ENCODE results near the gene TMEM255B.
"Not testable (repeated sequence)": the region's sequence is repeated elsewhere in the genome, so short reads cannot be mapped to it uniquely, and the experiment has no call there.

The TMEM255B gene

GRCh38 chr13:113758651-113759524 is at the start of gene TMEM255B:
Gene TMEM255B (plus strand): TSS chr13:113759226. CDS start chr13:113759270, 44 bp downstream.
- Mint-ChIP-seq H3K27me3 (peaks cover 74% of the 10 kb centered on the region), H3K4me3 (peak within 1 kb of the TSS; percentile 77), H3K9me3 (no peaks in the 10 kb centered on the region), H3K27ac (ENCODE audit: low read depth) (peak within 1 kb of the TSS; percentile 35), H3K4me1 (peaks cover 13% of the 10 kb centered on the region), H3K36me3 (ENCODE audit: insufficient read depth) (peaks cover 4% of the 10 kb centered on the region)
- DNase-seq (ENCODE audit: low spot score in 2 of 2) (peak; percentile 28 to 31), ATAC-seq (replicated peaks; ENCODE audit: extremely low read depth, poor library complexity, severe bottlenecking) (peak; percentile 86)

- Mint-ChIP-seq H3K4me3 (no peak overlapping the region), H3K27me3 (no peaks in the 10 kb centered on the region), H3K9me3 (no peaks in the 10 kb centered on the region), H3K4me1 (peaks cover 4% of the 10 kb centered on the region), H3K36me3 (ENCODE audit: insufficient read depth) (peaks cover 18% of the 10 kb centered on the region), H3K27ac (ENCODE audit: low read depth) (no peak overlapping the region)
- ATAC-seq (replicated peaks; ENCODE audit: extremely low read depth, poor library complexity, severe bottlenecking) = no peak
- no peak for DNase-seq (ENCODE audit: low spot score in 2 of 2)
Measured at GRCh38 chr13:113722921-113723320, 36.1 kb upstream of the TMEM255B start.

GRCh38 chr13:113723410-113724015 is 35.5 kb upstream of the TMEM255B start:
- peaks cover 18% of the 10 kb centered on the region for H3K36me3 Mint-ChIP-seq (ENCODE audit: insufficient read depth)
- DNase-seq (ENCODE audit: low spot score in 2 of 2) (no peak), ATAC-seq (replicated peaks; ENCODE audit: extremely low read depth, poor library complexity, severe bottlenecking) (no peak)
- H3K9me3 Mint-ChIP-seq = no peaks in the 10 kb centered on the region
- H3K27ac Mint-ChIP-seq (ENCODE audit: low read depth) = no peak overlapping the region
- no peak overlapping the region for H3K4me3 Mint-ChIP-seq
- H3K4me1 Mint-ChIP-seq = peaks cover 4% of the 10 kb centered on the region
- H3K27me3 Mint-ChIP-seq = peaks cover 4% of the 10 kb centered on the region

GRCh38 chr13:113724016-113724758 is 34.8 kb upstream of the TMEM255B start:
- Mint-ChIP-seq H3K27me3 (peaks cover 8% of the 10 kb centered on the region), H3K27ac (ENCODE audit: low read depth) (peak overlapping the region; percentile 97), H3K4me3 (peak overlapping the region; percentile 75), H3K36me3 (ENCODE audit: insufficient read depth) (peaks cover 18% of the 10 kb centered on the region), H3K4me1 (peaks cover 4% of the 10 kb centered on the region), H3K9me3 (no peaks in the 10 kb centered on the region)
- DNase-seq (ENCODE audit: low spot score in 2 of 2) (no peak), ATAC-seq (replicated peaks; ENCODE audit: extremely low read depth, poor library complexity, severe bottlenecking) (no peak)

DNA sequence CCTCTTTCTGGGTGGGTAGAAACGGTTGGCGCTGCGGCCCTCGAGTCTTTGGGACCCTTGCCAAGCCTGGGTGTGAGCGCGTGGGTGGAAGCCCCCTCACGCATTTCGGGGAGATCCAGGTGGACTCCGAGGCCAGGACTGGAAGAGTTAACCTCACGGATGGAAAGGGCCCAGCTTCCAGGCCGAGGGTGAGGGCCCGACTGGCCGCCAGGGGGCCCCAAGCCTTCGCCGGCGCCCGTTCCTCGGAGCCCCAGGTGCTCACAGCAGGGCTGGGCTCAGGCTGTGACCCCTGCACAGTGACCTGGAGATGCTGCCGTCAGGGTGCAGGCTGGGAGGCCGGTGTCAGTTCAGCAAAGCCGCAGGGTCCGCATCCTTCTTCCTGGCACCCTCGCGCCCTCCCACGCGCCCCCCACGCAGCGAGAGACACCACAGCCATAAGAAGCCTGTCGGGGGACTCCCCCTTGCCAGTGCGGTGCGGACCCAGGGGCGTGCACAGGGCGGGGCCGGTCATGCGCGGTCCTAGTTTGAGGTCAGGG is 34.2 kb upstream of the TMEM255B start:
- ATAC-seq (replicated peaks; ENCODE audit: extremely low read depth, poor library complexity, severe bottlenecking) = peak; percentile 92
- peak; percentile 82 to 85 for DNase-seq (ENCODE audit: low spot score in 2 of 2)
- H3K36me3 Mint-ChIP-seq (ENCODE audit: insufficient read depth) = peaks cover 18% of the 10 kb centered on the region
- H3K27me3 Mint-ChIP-seq = peaks cover 8% of the 10 kb centered on the region
- H3K27ac Mint-ChIP-seq (ENCODE audit: low read depth) = peak overlapping the region; percentile 97
- H3K4me1 Mint-ChIP-seq = peaks cover 4% of the 10 kb centered on the region
- no peaks in the 10 kb centered on the region for H3K9me3 Mint-ChIP-seq
- H3K4me3 Mint-ChIP-seq = peak overlapping the region; percentile 75

- H3K9me3 Mint-ChIP-seq; H3K27me3 Mint-ChIP-seq; H3K4me1 Mint-ChIP-seq; ATAC-seq (replicated peaks; ENCODE audit: extremely low read depth, poor library complexity, severe bottlenecking): not testable (repeated sequence)
- peaks cover 18% of the 10 kb centered on the region for H3K36me3 Mint-ChIP-seq (ENCODE audit: insufficient read depth)
- H3K27ac Mint-ChIP-seq (ENCODE audit: low read depth) = peak overlapping the region; percentile 97
- peak; percentile 37 to 48 for DNase-seq (ENCODE audit: low spot score in 2 of 2)
- H3K4me3 Mint-ChIP-seq = peak overlapping the region; percentile 75
Measured at GRCh38 chr13:113725329-113726105, 33.5 kb upstream of the TMEM255B start.

DNA sequence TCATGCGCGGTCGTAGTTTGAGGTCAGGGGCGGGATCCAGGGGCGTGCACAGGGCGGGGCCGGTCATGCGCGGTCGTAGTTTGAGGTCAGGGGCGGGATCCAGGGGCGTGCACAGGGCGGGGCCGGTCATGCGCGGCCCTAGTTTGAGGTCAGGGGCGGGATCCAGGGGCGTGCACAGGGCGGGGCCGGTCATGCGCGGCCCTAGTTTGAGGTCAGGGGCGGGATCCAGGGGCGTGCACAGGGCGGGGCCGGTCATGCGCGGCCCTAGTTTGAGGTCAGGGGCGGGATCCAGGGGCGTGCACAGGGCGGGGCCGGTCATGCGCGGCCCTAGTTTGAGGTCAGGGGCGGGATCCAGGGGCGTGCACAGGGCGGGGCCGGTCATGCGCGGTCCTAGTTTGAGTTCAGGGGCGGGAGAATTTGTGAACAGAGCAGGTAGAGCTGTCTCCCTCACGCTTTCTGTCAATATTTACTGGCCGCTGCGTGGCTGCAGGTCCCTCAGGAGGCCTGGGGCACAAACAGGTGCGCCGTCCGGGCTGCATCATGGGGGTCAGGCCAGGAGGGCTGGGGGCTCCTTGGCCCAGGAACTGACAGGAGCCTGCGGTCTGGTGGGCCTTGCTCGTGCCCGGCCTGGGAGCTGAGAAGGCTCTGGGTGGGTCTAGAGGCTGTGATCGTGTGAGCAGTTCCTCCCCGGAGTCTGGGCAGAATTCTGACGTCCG is 32.8 kb upstream of the TMEM255B start:
- not testable (repeated sequence) for ATAC-seq (replicated peaks; ENCODE audit: extremely low read depth, poor library complexity, severe bottlenecking); H3K4me1 Mint-ChIP-seq; H3K27me3 Mint-ChIP-seq; H3K9me3 Mint-ChIP-seq
- Mint-ChIP-seq H3K36me3 (ENCODE audit: insufficient read depth) (peaks cover 18% of the 10 kb centered on the region), H3K27ac (ENCODE audit: low read depth) (peak overlapping the region; percentile 22), H3K4me3 (peak overlapping the region; percentile 37)
- DNase-seq (ENCODE audit: low spot score in 2 of 2) = peak in 1 of 2 donors; percentile 22

- Mint-ChIP-seq H3K27ac (ENCODE audit: low read depth) (no peak overlapping the region), H3K9me3 (no peaks in the 10 kb centered on the region), H3K4me3 (no peak overlapping the region), H3K27me3 (peaks cover 8% of the 10 kb centered on the region), H3K36me3 (ENCODE audit: insufficient read depth) (peaks cover 18% of the 10 kb centered on the region), H3K4me1 (peaks cover 4% of the 10 kb centered on the region)
- ATAC-seq (replicated peaks; ENCODE audit: extremely low read depth, poor library complexity, severe bottlenecking) (no peak), DNase-seq (ENCODE audit: low spot score in 2 of 2) (no peak)
Measured at GRCh38 chr13:113726961-113727411, 32.0 kb upstream of the TMEM255B start.

GRCh38 chr13:113728571-113729054 is 30.4 kb upstream of the TMEM255B start:
- H3K4me1 Mint-ChIP-seq = peaks cover 4% of the 10 kb centered on the region
- H3K4me3 Mint-ChIP-seq = no peak overlapping the region
- H3K27ac Mint-ChIP-seq (ENCODE audit: low read depth) = no peak overlapping the region
- H3K9me3 Mint-ChIP-seq = no peaks in the 10 kb centered on the region
- peaks cover 17% of the 10 kb centered on the region for H3K36me3 Mint-ChIP-seq (ENCODE audit: insufficient read depth)
- no peak for DNase-seq (ENCODE audit: low spot score in 2 of 2)
- H3K27me3 Mint-ChIP-seq = peaks cover 8% of the 10 kb centered on the region
- no peak for ATAC-seq (replicated peaks; ENCODE audit: extremely low read depth, poor library complexity, severe bottlenecking)

DNA sequence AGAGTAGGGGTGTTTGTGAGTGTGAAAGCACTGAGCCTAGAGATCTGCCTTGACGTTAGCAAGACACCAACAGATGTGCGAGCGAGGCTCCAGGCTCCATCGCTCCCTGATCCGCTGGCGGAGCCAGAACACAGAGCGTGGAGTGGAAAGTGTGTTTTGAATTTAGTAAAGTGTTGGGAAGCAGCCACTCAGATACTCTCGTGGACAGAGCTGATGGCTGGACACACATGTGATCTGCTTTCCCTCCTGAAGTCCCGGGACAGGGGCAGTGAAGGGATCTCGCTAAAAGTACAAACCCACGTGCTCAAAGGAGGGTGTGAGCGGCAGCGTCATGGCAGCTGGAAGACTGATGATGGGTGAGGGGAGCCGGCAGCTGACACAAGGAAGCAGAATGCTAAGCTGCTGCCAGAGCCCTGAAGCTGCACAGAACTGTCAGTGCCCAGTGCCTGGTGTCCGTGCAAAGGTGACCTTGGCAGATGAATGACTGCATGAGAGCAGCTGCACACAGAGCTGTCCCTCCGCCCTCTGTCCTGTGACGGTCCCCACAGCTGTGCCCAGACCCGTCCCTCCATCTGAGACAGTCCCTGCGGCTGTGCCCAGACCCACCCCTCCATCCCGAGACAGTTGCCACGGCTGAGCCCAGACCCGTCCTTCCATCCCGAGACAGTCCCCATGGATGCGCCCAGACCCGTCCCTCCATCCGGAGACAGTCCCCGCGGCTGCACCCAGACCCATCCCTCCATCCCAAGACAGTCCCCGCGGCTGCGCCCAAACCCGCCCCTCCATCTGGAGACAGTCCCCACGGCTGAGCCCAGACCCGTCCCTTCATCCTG is 29.6 kb upstream of the TMEM255B start:
- peaks cover 16% of the 10 kb centered on the region for H3K36me3 Mint-ChIP-seq (ENCODE audit: insufficient read depth)
- no peak overlapping the region for H3K27ac Mint-ChIP-seq (ENCODE audit: low read depth)
- H3K4me3 Mint-ChIP-seq = no peak overlapping the region
- H3K4me1 Mint-ChIP-seq = peaks cover 4% of the 10 kb centered on the region
- peaks cover 8% of the 10 kb centered on the region for H3K27me3 Mint-ChIP-seq
- no peaks in the 10 kb centered on the region for H3K9me3 Mint-ChIP-seq
- ATAC-seq (replicated peaks; ENCODE audit: extremely low read depth, poor library complexity, severe bottlenecking) (no peak), DNase-seq (ENCODE audit: low spot score in 2 of 2) (no peak)
